T-cell (primary cell): ENCODE results near the gene MARCHF9. TPM values are rescaled to one million over a fixed set of nuclear protein-coding genes. Genes with fewer than 3 reads are reported as not detected.

ENCODE experiments used
- ATAC-seq, 4 experiments: fragments of 200-7000 bp in 3 of 4; fragments of 150-1000 bp in 1 of 4; cut with Tn5 transposase; replicated peaks in 1 of 4; 1 replicate in 3 of 4; 2 replicates in 1 of 4; pipeline ENCODE4 v1.10.0; 2021; ENCODE audit warnings: moderate library complexity in 3 of 4, mild to moderate bottlenecking in 2 of 4, moderate number of reproducible peaks in 1 of 4
- CTCF ChIA-PET, 2 donors: fragments of 300-600 bp; sonication (Branson Sonifier 250); formaldehyde crosslinking; loops; one replicate each; lab custom pipeline; 2022; ENCODE audit warnings: antibody characterized with exemption in 2 of 2; lab: Charles Lee
- POLR2A ChIA-PET, 2 donors: fragments of 300-600 bp; sonication (Branson Sonifier 250); formaldehyde crosslinking; loops; one replicate each; lab custom pipeline; 2022; ENCODE audit warnings: antibody characterized with exemption in 2 of 2; lab: Charles Lee
- DNase-seq, 35 experiments: peaks; one replicate each; pipeline versions ENCODE4 v3.0.0 to v3.0.0-alpha.2; 2013 to 2023
- H3K27ac ChIP-seq: one replicate; pipeline ENCODE4 v1.5.1; 2013; ENCODE audit warnings: low read length
- H3K27me3 ChIP-seq, 2 experiments: replicated peaks in 1 of 2; 1 replicate in 1 of 2; 2 replicates in 1 of 2; pipeline versions ENCODE4 v1.6.1 to v1.7.0; 2013; ENCODE audit warnings: low read length in 1 of 2, mixed read lengths in 1 of 2; ENCODE audit not compliant: control insufficient read depth in 2 of 2, insufficient read depth in 2 of 2; ENCODE audit errors: extremely low read depth in 1 of 2
- H3K36me3 ChIP-seq, 2 donors: 1 replicate in 1 of 2; 2 replicates in 1 of 2; pipeline versions ENCODE4 v1.6.1 to v1.7.0; 2013; ENCODE audit warnings: low read length in 1 of 2; ENCODE audit not compliant: control insufficient read depth in 2 of 2, insufficient read depth in 1 of 2; ENCODE audit errors: extremely low read depth in 1 of 2
- H3K4me1 ChIP-seq, 2 experiments: 1 replicate in 1 of 2; 2 replicates in 1 of 2; pipeline versions ENCODE4 v1.6.1 to v1.7.0; 2013; ENCODE audit warnings: low read length in 2 of 2, mixed read lengths in 1 of 2; ENCODE audit not compliant: insufficient read depth in 2 of 2, control insufficient read depth in 1 of 2; ENCODE audit errors: extremely low read depth in 1 of 2
- H3K4me3 ChIP-seq, 2 donors: 1 replicate in 1 of 2; 2 replicates in 1 of 2; pipeline versions ENCODE4 v1.5.1 to v1.7.0; 2013; ENCODE audit warnings: mild to moderate bottlenecking in 2 of 2, low read length in 1 of 2, moderate library complexity in 1 of 2; ENCODE audit not compliant: control insufficient read depth in 1 of 2; ENCODE audit errors: extremely low read depth in 1 of 2
- H3K9me3 ChIP-seq: 2 replicates; pipeline ENCODE4 v1.7.0; 2013
- H3K27ac Mint-ChIP-seq, 2 donors: one replicate each; pipeline ENCODE4 v1.8.0; 2020 to 2021; ENCODE audit warnings: mild to moderate bottlenecking in 2 of 2, mixed read lengths in 2 of 2
- H3K27me3 Mint-ChIP-seq, 2 donors: one replicate each; pipeline ENCODE4 v1.8.0; 2021 to 2022; ENCODE audit warnings: mixed read lengths in 2 of 2
- H3K36me3 Mint-ChIP-seq: one replicate; pipeline ENCODE4 v1.8.0; 2021; ENCODE audit warnings: mixed read lengths
- H3K4me1 Mint-ChIP-seq, 3 donors: one replicate each; pipeline ENCODE4 v1.8.0; 2020 to 2022; ENCODE audit warnings: mixed read lengths in 3 of 3, mild to moderate bottlenecking in 1 of 3
- H3K4me3 Mint-ChIP-seq, 3 donors: one replicate each; pipeline ENCODE4 v1.8.0; 2020 to 2022; ENCODE audit warnings: mild to moderate bottlenecking in 3 of 3, mixed read lengths in 3 of 3, moderate library complexity in 3 of 3
- H3K9me3 Mint-ChIP-seq, 3 donors: one replicate each; pipeline ENCODE4 v1.8.0; 2020 to 2022; ENCODE audit warnings: mixed read lengths in 3 of 3
- WGBS: methylation state at CpG from one replicate; pipeline ENCODE4 v1.1.5; 2013; ENCODE audit warnings: missing lambda C conversion rate; ENCODE audit not compliant: insufficient coverage; 5-methylcytosine and 5-hydroxymethylcytosine counted together
- total RNA-seq, 35 experiments: library from RNA in 6 of 35; stranded (reverse) in 6 of 35; fragments of 120-200 nt in 1 of 35; gene quantifications; one replicate each; pipeline versions ENCODE4 v1.2.1 to v1.2.4 and lab custom pipeline; 2013 to 2026

The MARCHF9 gene
- total RNA-seq, 5 donors from 2014 or later (not counting 1 experiment from before 2014, with no cell fraction given): 45.4 to 72.9 (median 71.7) TPM

- Histone ChIP-seq H3K36me3 (peaks cover 10 to 28% of the 10 kb centered on the region in 2 donors), H3K27me3 (no peaks in the 10 kb centered on the region), H3K4me3 (no peak overlapping the region), H3K4me1 (peaks cover 34 to 59% of the 10 kb centered on the region in 2 experiments), H3K27ac (peak overlapping the region; percentile 80), H3K9me3 (no peaks in the 10 kb centered on the region)
- Mint-ChIP-seq H3K27ac (peak overlapping the region; percentile 93 to 99), H3K9me3 (no peaks in the 10 kb centered on the region), H3K36me3 (peaks cover 19% of the 10 kb centered on the region), H3K4me1 (peaks cover 60 to 66% (median 62%) of the 10 kb centered on the region in 3 donors), H3K27me3 (no peaks in the 10 kb centered on the region), H3K4me3 (peak overlapping the region; percentile 81 to 91 (median 90))
- ChIA-PET POLR2A (interaction anchor here (0.6 to 1.0 kb wide), 2 partner anchors 9 to 28 kb away, joined by 3 read pairs; partner anchors contain the start of gene TSPAN31 (in 1 of the 2)), CTCF (interaction anchor here in 1 of 2 donors (0.6 to 1.1 kb wide), 2 partner anchors 9 to 18 kb away, joined by 3 read pairs; partner anchors contain the start of genes EEF1AKMT3, METTL1 and TSPAN31)
- no peak for ATAC-seq
- 50% methylated on average over 1 of the region's 1 CpG for WGBS
- DNase-seq: peak in 1 of 35 experiments; percentile 25
These were observed 1.1 kb upstream of the MARCHF9 start for GRCh38 chr12:57753756-57754337.

- H3K4me3 ChIP-seq: peak overlapping the region in 1 of 2 donors; percentile 55
- H3K36me3 Mint-ChIP-seq: peaks cover 22% of the 10 kb centered on the region
These were observed 221 bp downstream of the MARCHF9 start for GRCh38 chr12:57755194-57755453.

DNA sequence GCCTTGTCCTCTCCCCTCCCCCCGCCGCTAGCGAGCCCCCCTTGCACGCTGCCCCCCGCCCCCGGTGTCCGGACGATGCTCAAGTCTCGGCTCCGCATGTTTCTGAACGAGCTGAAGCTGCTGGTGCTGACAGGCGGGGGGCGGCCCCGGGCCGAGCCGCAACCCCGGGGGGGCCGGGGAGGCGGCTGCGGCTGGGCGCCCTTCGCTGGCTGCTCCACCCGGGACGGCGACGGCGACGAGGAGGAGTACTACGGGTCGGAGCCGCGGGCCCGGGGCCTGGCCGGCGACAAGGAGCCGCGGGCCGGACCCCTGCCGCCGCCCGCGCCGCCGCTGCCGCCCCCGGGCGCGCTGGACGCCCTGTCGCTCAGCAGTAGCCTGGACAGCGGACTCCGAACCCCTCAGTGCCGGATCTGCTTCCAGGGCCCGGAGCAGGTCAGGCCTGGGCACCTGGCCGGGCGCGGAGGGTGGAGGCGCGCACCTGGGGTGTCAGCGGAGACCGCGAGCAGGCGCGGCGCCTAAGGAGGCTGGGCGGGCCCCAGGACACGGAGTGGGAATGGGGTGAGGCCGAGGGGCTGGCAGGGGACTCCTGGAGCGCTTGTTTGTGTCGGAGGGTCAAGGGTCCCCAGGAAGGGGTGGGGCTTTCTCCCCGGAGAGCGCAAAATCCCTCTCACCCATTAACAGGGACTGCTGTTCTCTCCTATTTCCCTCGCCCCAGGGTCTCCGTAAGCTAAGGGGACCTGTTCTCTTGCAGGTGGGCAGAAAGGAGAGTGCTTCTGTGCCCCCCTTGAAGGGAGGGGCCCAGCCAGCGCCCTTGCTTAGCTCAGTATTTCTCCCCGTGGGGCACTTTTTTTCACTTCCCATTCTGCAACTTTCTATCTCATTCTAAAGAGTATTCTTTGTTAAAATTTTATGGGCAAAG lies 810 bp downstream of the MARCHF9 start:
- Mint-ChIP-seq H3K27me3 (no peaks in the 10 kb centered on the region), H3K4me1 (peaks cover 63 to 70% (median 70%) of the 10 kb centered on the region in 3 donors), H3K4me3 (peak overlapping the region; percentile 81 to 87 (median 82)), H3K9me3 (no peaks in the 10 kb centered on the region), H3K36me3 (peaks cover 16% of the 10 kb centered on the region), H3K27ac (peak overlapping the region; percentile 93)
- ChIA-PET CTCF (interaction anchor here (0.5 to 2.5 kb wide), 14 partner anchors 9 to 334 kb away, joined by 3 to 14 read pairs (median 7); partner anchors contain the start of genes EEF1AKMT3 (in 1 of the 2), METTL1 (in 1 of the 2), TSFM (in 1 of the 2) and TSPAN31 (in 1 of the 2)), POLR2A (interaction anchor here in 1 of 2 donors (1.3 kb wide), 1 partner anchor 12 kb away, joined by 4 read pairs; the partner anchor contains the start of gene CYP27B1)
- H3K9me3 ChIP-seq: no peaks in the 10 kb centered on the region
- peak overlapping the region; percentile 55 to 70 for H3K4me3 ChIP-seq
- peak overlapping the region; percentile 55 for H3K27ac ChIP-seq
- H3K36me3 ChIP-seq: peaks cover 7 to 19% of the 10 kb centered on the region in 2 donors
- H3K4me1 ChIP-seq: peaks cover 34 to 59% of the 10 kb centered on the region in 2 experiments
- WGBS: 1% methylated on average over 51 of the region's 76 CpGs
- no peaks in the 10 kb centered on the region for H3K27me3 ChIP-seq
- DNase-seq (peak in 17 of 35 experiments; percentile 20 to 66 (median 33)), ATAC-seq (peak in 2 of 4 experiments; percentile 8 to 13)

More at GRCh38 chr12:57755194-57755453, 221 bp downstream of the MARCHF9 start:
- Mint-ChIP-seq H3K27me3 (no peaks in the 10 kb centered on the region), H3K27ac (no peak overlapping the region), H3K9me3 (no peaks in the 10 kb centered on the region), H3K4me3 (peak overlapping the region in 1 of 3 donors; percentile 81), H3K4me1 (peaks cover 69 to 76% (median 74%) of the 10 kb centered on the region in 3 donors)
- DNase-seq (no peak), ATAC-seq (no peak)
- CTCF ChIA-PET: interaction anchor here in 1 of 2 donors (2.3 to 2.5 kb wide), 3 partner anchors 10 to 144 kb away, joined by 9 to 11 read pairs (median 9); partner anchors contain the start of genes EEF1AKMT3 and METTL1
- Histone ChIP-seq H3K36me3 (peaks cover 7 to 25% of the 10 kb centered on the region in 2 donors), H3K27ac (peak overlapping the region; percentile 80), H3K9me3 (no peaks in the 10 kb centered on the region), H3K27me3 (no peaks in the 10 kb centered on the region), H3K4me1 (peaks cover 34 to 65% of the 10 kb centered on the region in 2 experiments)
- POLR2A ChIA-PET: no interaction called here
- WGBS: 1% methylated on average over 17 of the region's 34 CpGs

- Histone ChIP-seq H3K4me1 (peaks cover 27 to 50% of the 10 kb centered on the region in 2 experiments), H3K27me3 (no peaks in the 10 kb centered on the region), H3K27ac (peak overlapping the region; percentile 55), H3K4me3 (peak overlapping the region; percentile 55 to 70), H3K9me3 (no peaks in the 10 kb centered on the region), H3K36me3 (peaks cover 7 to 20% of the 10 kb centered on the region in 2 donors)
- H3K27me3 Mint-ChIP-seq: no peaks in the 10 kb centered on the region
- WGBS: 11% methylated on average over 8 of the region's 22 CpGs
- H3K36me3 Mint-ChIP-seq: peaks cover 15% of the 10 kb centered on the region
- ATAC-seq (peak in 2 of 4 experiments; percentile 14 to 20), DNase-seq (peak; percentile 46 to 85 (median 62))
- ChIA-PET POLR2A (interaction anchor here (0.5 to 1.3 kb wide), 4 partner anchors 11 to 1128 kb away, joined by 3 to 4 read pairs (median 3); partner anchors contain the start of gene CYP27B1 (in 1 of the 2)), CTCF (interaction anchor here (0.5 to 2.5 kb wide), 25 partner anchors 8 to 335 kb away, joined by 3 to 14 read pairs (median 3); partner anchors contain the start of genes CYP27B1 (in 1 of the 2), EEF1AKMT3 (in 1 of the 2), METTL1 (in 1 of the 2) and TSFM (in 1 of the 2))
- peaks cover 53 to 65% (median 60%) of the 10 kb centered on the region in 3 donors for H3K4me1 Mint-ChIP-seq
- no peaks in the 10 kb centered on the region for H3K9me3 Mint-ChIP-seq
- peak overlapping the region; percentile 93 for H3K27ac Mint-ChIP-seq
- H3K4me3 Mint-ChIP-seq: peak overlapping the region; percentile 81 to 87 (median 82)
These were observed 1.8 kb downstream of the MARCHF9 start for GRCh38 chr12:57756406-57757341.

GRCh38 chr12:57757771-57758170 lies 2.9 kb downstream of the MARCHF9 start:
- ATAC-seq: no peak
- no peaks in the 10 kb centered on the region for H3K27me3 ChIP-seq
- H3K27ac ChIP-seq: no peak overlapping the region
- no peak overlapping the region for H3K4me3 ChIP-seq
- peak overlapping the region in 1 of 3 donors; percentile 23 for H3K4me3 Mint-ChIP-seq
- CTCF ChIA-PET: interaction anchor here in 1 of 2 donors (2.0 kb wide), 1 partner anchor 24 kb away, joined by 14 read pairs; the partner anchor contains the start of gene TSFM
- no peaks in the 10 kb centered on the region for H3K9me3 ChIP-seq
- peak overlapping the region in 1 of 2 donors; percentile 20 for H3K27ac Mint-ChIP-seq
- 98% methylated on average over 3 of the region's 4 CpGs for WGBS
- peaks cover 7 to 20% of the 10 kb centered on the region in 2 donors for H3K36me3 ChIP-seq
- peaks cover 23 to 41% of the 10 kb centered on the region in 2 experiments for H3K4me1 ChIP-seq
- POLR2A ChIA-PET: no interaction called here
- no peaks in the 10 kb centered on the region for H3K9me3 Mint-ChIP-seq
- H3K4me1 Mint-ChIP-seq: peaks cover 46 to 54% (median 52%) of the 10 kb centered on the region in 3 donors
- H3K27me3 Mint-ChIP-seq: no peaks in the 10 kb centered on the region
- H3K36me3 Mint-ChIP-seq: peaks cover 15% of the 10 kb centered on the region
- no peak for DNase-seq
